Left kidney (tissue), 2 donors: ENCODE data around the gene CYP1A2. TPM values are rescaled to one million over a fixed set of nuclear protein-coding genes. Genes with fewer than 3 reads are reported as not detected.

Experiments
- DNase-seq: peaks from one replicate; pipeline ENCODE4 v3.0.0-alpha.2; 2013
- polyA plus RNA-seq: library from polyadenylated mRNA; unstranded; fragments of 120-200 nt; gene quantifications from one replicate; pipeline ENCODE4 v1.2.1, GENCODE V29; 2013; ENCODE audit not compliant: insufficient read length

CYP1A2 gene
- polyA plus RNA-seq, 1 donor = 0.18 TPM

DNA sequence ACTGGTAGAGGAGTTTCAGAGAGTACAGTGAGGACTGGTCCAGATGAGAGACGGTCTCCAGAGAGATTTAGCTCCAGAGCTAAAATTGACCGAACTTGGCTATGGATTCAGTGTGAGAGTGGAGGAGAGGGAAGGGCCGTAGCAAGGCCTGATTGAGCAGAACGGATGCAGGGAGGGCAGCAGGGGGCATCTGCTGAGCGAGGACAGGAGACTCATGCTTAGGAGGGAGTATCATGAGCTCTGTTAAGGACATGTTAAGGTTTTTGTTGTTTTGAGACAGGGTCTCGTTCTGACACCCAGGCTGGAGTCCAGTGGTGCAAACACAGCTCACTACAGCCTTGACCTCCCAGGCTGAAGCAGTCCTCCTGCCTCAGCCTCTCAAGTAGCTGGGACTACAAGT is 56.3 kb downstream of the CYP1A2 start:
- DNase-seq = no peak

Other genes starting within 250 kb of the CYP1A2 start
- 16.8 TPM for gene ARID3B, start 207.6 kb upstream of the CYP1A2 start, polyA plus RNA-seq
- 81.6 TPM for gene CLK3, start 133.0 kb upstream of the CYP1A2 start, polyA plus RNA-seq
- 45.3 TPM for gene EDC3, start 52.8 kb upstream of the CYP1A2 start, polyA plus RNA-seq
- gene CYP1A1, start 23.3 kb upstream of the CYP1A2 start, polyA plus RNA-seq = not detected
- gene CSK, start 33.2 kb downstream of the CYP1A2 start, polyA plus RNA-seq = 46.2 TPM
- gene LMAN1L, start 64.0 kb downstream of the CYP1A2 start, polyA plus RNA-seq = not detected
- gene CPLX3, start 77.8 kb downstream of the CYP1A2 start, polyA plus RNA-seq = not detected
- gene ULK3, start 94.3 kb downstream of the CYP1A2 start, polyA plus RNA-seq = 32.5 TPM
- gene SCAMP2, start 124.5 kb downstream of the CYP1A2 start, polyA plus RNA-seq = 64.7 TPM
- gene MPI, start 141.2 kb downstream of the CYP1A2 start, polyA plus RNA-seq = 65.7 TPM
- gene FAM219B, start 158.0 kb downstream of the CYP1A2 start, polyA plus RNA-seq = 60.9 TPM
- gene COX5A, start 189.2 kb downstream of the CYP1A2 start, polyA plus RNA-seq = 192 TPM
- gene RPP25, start 207.9 kb downstream of the CYP1A2 start, polyA plus RNA-seq = 3.1 TPM
- 47.9 TPM for gene SCAMP5, start 246.7 kb downstream of the CYP1A2 start, polyA plus RNA-seq